Thyroid gland (tissue), 4 donors: ENCODE results near the gene STIL.

Source experiments
- CTCF ChIP-seq, 6 experiments: fragments of 200-600 bp in 3 of 6; fragments of 450-650 bp in 3 of 6; sonication (generic) in 3 of 6; IDR thresholded peaks; one replicate each; pipeline ENCODE4 v1.5.1; 2016 to 2019; ENCODE audit warnings: antibody characterized with exemption in 6 of 6, mild to moderate bottlenecking in 2 of 6, inconsistent platforms in 1 of 6, moderate library complexity in 1 of 6
- POLR2A ChIP-seq, 2 donors: fragments of 450-650 bp; IDR thresholded peaks; one replicate each; pipeline ENCODE4 v1.6.1; 2017; ENCODE audit warnings: antibody characterized with exemption in 2 of 2, mild to moderate bottlenecking in 2 of 2, moderate library complexity in 1 of 2

- TF ChIP-seq POLR2A (IDR thresholded peaks at IDR 0.05) (no peak), CTCF (IDR thresholded peaks at IDR 0.05) (no peak)
Observed at GRCh38 chr1:47233186-47233585, 80.8 kb downstream of the STIL start.
